ENCODE data around the gene RSL1D1.

- TF ChIP-seq CTCF (IDR thresholded peaks at IDR 0.05) (no peak), POLR2A (IDR thresholded peaks at IDR 0.05) (peak in 1 of 2 donors; percentile 34)
Measured at GRCh38 chr16:11792410-11793241, 58.7 kb downstream of the RSL1D1 start.

Measured in thyroid gland (tissue), 4 donors.